CD4-positive, alpha-beta T cell treated with Interleukin-6 for 4 hours (primary cell): Measurements from ENCODE around the gene SPG11.
"Not testable (repeated sequence)": the region's sequence is repeated elsewhere in the genome, so short reads cannot be mapped to it uniquely, and the experiment has no call there.

Experiments used
- DNase-seq: peaks from one replicate; pipeline ENCODE4 v3.0.0-alpha.2; 2020; ENCODE audit warnings: mixed read lengths

The SPG11 gene

DNA sequence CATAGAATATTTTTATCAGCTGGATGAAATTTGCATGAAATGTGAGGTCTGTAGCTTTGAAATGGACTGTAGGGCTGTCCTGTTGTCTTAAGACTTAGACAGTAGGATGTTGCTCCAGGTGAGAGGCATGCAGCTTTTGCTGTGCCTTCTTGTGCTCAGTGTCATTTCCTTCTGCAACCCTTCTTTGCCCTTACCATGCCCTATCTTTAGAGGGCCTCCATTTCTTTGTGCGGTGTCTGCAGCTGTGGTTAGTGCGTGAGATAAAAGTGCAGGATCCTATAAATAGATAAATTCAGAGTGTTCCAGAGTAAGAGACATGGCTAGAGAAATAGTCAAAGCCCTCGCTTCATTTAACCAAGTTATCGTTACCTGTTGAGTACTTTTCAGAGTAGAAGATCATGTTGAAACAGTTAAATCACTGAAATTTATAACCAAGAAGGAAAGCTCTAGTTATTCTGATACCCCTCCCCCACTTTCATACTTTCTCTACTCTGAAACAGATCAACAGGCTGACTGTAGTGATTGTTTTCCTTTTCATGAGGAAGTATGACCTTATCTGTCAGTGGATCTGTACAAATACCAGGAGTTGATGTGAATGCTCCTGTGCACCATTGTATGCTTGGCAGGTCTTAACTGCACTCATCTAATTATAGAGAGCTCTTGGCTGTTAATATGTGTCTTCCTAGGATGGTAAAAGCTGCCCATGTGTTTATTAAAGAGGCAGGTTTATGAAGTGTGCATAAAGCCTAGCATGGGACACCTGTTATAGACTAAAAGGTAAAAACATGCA, 108.3 kb downstream of the SPG11 start:
- DNase-seq = peak; percentile 10

DNA sequence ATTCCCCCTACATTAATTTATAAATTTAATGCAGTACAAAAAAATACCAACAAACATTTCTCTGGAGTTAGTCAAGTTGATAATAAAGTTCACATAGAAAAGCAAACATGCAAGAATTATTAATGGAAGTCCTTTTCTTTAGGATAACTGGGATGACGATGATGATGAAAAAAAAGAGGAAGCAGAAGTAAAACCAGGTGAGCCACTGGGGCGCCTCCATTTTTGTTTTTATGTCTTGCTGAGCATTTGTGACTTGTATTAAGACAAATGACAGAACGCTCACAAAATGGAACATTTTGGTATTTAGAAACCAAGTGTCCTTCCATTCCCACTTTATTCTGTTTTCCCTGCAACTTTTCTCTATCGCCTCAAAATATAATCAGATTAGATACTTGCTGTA, 112.7 kb downstream of the SPG11 start:
- DNase-seq = no peak

DNA sequence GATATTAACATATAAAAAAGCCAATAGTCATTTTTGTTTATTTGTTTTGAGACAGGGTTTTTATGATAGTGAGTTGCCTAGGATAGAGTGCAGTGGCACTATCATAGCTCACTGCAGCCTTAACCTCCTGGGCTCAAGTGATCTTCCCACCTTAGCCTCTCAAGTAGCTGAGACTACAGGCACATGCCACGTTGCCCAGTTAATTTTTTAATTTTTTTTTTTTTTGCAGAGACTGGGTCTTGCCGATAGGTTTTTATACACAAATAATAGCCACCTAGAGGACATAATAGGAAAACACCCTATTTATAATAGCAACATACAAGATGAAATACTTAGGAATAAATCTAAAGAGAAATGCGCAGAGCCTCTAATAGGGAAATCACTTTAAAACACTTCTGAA, 113.2 kb downstream of the SPG11 start:
- DNase-seq = no peak

DNA sequence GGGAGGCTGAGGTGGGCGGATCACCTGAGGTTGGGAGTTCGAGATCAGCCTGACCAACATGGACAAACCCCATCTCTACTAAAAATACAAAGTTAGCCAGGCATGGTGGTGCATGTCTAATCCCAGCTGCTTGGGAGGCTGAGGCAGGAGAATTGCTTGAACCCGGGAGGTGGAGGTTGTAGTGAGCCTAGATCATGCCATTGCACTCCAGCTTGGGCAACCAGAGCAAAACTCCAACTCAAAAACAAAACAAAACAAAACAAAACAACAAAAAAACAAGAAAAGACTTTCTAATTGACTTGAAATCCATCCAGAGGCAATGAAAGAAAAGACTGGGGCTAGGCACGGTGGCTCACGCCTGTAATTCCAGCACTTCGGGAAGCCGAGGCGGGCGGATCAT, 114.3 kb downstream of the SPG11 start:
- DNase-seq = not testable (repeated sequence)

DNA sequence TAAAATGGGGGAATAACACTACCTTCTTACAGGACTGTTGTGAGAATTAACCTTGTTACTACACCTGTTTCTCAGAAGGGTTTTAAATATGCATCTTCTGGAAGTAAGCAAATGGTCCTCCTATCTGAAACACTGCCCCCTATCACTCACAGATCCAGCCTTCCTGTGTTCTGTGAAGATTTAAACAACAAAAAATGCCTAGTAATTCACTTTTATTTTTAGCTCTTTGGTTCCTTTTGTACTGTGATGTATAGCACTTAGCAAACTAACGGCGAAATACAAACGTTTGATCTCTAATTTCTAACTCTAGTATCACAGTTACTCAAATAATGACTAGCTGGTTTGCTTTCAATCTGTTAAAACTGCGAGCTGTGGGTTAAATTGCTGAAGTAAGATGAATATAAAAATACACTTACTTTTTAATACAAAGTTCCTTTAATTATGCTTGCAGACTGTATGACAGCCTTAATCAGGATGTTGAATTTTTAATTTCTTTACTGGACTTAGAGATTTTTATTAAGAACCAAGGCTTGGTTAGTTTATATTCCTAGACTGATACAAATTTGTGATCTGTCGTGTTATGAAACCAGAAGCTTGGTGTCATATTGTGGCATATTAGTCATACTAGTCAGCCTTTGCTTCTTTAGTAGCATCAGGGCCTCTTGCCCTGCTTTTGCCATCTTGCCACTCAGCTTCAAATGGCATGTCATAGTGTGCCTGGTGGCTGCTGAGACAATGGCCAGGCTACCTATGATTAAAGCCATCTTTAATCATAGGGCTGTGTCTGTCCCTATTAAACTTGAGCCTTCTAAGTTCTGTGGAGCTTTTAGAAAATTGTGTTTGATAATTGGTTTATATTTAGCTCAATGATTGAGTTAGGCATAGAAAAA, 117.3 kb downstream of the SPG11 start:
- peak; percentile 26 for DNase-seq

DNA sequence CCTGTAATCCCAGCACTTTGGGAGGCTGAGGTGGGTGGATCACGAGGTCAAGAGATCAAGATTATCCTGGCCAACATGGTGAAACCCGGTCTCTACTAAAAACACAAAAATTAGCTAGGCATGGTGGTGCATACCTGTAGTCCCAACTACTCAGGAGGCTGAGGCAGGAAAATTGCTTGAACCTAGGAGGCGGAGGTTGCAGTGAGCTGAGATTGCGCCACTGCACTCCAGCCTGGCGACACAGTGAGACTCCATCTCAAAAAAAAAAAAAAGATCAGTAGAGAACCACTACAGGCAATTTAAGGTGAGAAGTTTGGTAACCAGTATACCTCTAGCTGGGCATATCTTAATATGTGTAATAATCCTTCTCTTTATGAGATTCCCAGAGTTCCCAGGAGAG, 118.7 kb downstream of the SPG11 start:
- not testable (repeated sequence) for DNase-seq

DNA sequence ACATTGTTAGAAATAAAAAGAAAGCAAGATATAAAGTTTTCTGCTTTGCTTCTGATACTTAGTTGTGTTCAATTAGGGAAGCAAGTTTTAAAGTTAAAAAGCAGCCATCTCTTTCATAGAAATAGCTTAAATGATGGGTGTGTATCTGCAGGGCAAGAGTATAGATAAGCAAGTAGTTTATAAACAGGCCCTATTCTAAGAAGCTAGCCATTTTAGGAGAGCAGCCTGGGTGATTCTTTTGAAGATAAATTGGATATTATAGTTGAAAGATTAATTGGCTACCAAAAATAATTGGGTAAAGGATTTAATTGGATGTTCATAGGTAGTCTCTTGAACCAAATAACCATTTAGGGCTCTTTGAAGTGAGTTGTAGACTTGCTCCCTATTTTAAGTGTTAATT, 120.9 kb downstream of the SPG11 start:
- no peak for DNase-seq

DNA sequence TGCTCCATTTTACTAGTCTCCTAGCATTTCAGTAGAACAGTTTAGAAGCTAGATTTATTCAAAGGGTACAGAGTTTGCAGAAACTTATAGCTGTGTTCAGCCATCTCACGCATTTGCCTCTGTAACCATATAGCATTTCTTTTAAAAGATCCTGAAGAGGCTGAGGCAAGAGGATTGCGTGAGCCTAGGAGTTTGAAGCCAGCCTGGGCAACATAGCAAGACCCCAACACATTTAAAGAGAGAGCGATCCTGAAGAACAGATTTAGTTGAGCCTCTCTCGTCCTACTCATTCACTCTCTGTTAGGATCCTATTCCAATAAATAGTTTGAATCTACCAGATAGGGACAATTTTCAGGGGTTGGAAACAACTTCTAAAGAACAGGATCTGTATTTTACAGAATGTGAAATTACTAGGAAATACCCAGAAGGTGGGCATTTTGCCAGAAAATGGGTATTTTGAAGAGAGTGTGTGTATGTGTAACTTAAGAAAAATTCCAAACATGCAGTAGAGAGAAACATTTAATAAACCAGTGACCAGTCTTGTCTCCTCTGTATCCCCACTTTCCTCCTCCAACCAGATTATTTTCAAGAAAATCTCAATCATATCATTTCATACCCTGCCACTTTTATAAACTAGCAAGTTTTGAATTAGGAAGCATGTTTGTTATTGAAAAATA, 122.0 kb downstream of the SPG11 start:
- no peak for DNase-seq

DNA sequence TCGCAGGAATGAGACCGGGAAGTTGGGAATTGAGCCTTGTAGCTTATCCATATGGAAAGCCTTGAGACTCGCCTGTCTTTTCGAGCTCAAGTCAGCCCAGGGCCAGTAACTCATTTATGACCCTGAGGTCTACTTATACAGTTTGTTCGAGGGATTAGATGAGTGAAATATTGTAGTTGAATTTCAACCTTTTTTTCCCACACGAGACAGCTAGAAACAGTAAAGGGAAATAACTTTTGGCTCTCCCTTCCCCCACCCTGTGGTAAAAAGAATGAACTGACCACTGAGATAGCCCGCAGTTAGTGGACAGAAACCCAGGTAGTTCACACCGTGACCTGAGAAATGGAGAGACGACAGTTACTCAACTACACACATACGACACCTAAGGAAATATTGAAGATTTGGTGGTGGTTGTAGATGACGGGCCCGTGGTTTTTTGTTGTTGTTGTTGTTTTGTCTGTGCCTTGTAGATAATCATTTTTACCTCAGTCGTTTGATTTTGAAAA, 125.7 kb downstream of the SPG11 start:
- DNase-seq = peak; percentile 12

DNA sequence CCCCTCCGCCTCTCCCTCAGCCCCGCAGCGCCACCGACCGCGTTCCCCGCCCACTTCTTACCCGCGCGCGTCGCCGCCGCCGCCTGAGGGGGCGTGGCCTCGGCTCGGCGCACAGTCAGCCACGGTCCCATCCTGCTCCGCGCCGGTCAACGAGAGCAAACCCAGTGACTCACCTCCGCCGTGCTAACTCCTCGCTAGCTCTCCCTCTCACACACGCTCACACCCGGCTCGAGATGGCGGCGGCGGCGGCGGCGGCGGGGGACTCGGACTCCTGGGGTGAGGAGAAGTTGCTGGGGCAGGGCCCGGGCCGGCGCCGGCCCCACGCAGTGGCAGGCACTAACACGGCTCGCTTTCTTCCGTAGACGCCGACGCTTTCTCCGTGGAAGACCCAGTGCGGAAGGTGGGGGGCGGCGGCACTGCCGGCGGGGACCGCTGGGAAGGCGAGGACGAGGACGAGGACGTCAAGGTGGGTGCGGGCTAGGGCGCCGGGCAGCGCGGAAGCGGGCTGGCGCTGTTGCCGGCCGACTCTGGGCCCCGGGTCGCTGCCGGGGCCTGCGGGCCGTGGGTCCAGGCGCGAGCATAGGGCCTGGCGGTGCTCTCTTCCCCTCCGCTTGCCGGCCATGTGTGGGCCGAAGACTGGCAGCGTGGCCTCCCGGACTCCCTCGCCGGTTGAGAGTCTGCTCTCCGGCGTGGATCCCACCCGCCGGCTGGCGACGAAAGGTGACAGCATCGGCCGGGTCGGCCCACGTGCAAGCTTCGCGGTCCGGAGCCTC, 126.3 kb downstream of the SPG11 start, which contains the start of gene EIF3J:
EIF3J (plus strand) TSS at position 186 of the 773 bp plus-strand sequence; CDS start at position 234, 48 bp downstream.
- peak; percentile 96 for DNase-seq

DNA sequence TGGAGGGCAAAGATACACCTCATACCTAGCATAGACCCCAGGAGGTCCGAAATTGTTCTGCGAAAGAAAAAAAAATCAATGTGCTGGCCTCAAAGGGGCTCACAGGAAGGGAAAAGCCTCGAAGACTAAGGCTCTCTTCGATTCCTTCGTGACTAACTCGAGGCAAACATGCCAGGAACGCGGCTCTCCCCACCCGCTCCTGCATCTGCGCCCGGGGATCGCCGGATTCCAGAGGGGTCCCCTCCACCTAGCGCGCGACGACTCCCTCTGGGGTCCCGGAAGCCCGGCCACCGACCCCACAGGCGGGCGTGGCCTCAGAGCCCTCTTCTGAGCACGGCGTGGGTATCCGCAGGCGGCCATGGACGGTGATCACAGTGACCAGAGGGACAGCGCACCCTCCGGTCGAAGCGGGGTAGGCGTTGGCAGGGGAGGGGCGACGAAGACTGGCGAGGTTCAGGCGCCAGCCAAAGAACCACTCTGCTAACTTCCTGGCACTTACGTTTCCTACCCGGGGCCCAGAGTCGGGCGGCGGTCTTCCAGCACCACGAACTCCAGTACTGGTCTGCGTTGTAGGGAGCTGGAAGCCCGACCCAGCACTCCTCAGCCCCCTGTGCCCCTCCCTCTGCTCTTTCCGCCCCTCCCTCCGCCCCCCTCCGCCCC, 127.0 kb downstream of the SPG11 start:
- no peak for DNase-seq

DNA sequence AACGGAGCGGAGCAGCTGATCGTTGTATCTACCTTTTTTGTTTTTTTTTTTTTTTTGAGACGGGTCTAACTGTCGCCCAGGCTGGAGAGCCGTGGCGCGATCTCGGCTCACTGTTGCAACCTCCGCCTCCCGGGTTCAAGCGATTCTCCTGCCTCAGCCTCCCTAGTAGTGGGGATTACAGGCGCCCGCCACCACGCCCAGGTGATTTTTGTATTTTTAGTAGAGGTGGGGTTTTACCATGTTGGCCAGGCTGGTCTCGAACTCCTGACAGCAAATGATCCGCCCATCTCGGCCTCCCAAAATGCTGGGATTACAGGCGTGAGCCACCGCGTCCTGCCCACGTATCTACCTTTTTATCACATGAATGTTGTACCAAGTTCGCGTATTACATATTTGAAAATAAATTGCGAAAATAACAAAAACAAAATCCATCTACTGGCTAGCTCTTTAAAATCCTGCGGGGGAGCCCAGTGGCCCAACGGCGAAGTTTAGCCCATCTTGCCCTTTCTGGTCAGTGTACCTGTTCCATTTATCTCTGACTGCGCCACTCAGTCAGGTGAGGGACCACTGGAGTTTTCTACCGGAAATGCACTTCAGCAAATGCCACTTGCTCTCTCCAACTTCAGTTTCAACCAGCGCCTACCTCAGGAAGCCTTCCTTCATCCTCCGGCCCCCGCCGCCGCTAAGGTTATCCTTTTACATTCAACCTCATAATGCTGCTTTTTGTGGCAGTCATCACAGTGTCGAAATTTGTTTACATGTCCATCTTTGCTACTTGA, 127.8 kb downstream of the SPG11 start:
- peak; percentile 43 for DNase-seq

DNA sequence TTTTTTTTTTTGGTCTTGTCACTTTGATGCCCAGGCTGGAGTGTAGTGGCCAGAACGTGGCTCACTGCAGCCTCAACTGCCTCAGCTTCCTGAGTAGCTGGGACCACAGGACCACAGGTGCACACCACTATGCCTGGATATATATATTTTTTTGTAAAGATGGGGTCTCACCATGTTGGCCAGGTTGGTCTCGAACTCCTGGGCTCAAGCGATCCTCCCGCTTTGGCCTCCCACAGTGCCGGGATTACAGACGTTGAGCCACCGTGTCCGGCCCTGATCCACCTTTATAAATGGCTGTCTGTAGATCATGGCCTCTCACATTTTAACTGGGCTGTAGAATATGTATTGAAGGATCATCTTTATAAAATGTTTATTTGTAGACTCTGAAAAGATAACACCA, 128.4 kb downstream of the SPG11 start:
- no peak for DNase-seq

DNA sequence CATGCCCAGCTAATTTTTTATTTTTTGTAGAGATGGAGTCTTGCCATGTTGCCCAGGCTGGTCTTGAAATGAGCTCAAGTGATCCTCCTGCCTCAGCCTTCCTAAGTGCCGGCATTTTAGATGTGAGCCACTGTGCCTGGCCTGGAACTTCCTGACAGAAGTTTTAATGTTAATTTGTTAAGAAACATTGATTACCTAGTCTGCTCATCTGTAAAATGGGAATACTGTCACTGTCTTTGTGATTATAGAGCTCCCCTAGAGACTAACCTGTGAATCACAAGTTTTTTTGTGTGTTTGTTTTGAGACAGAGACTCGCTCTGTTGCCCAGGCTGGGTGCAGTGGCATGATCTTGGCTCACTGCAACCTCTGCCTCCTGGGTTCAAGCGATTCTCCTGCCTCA, 130.8 kb downstream of the SPG11 start:
- no peak for DNase-seq

DNA sequence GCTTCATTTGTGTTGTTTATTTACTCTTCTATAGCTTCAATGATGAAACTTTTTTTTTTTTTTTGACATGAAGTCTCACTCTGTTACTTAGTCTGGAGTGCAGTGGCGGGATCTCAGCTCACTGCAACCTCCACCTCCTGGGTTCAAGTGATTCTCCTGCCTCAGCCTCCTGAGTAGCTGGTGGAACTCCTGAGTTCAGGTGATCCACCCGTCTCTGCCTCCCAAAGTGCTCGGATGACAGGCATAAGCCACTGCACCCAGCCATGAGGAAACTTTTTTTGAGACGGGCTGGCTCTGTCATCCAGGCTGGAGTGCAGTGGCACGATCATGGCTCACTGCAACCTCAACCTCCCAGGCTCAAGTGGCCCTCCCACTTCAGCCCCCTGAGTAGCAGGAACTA, 131.2 kb downstream of the SPG11 start:
- DNase-seq = not testable (repeated sequence)

DNA sequence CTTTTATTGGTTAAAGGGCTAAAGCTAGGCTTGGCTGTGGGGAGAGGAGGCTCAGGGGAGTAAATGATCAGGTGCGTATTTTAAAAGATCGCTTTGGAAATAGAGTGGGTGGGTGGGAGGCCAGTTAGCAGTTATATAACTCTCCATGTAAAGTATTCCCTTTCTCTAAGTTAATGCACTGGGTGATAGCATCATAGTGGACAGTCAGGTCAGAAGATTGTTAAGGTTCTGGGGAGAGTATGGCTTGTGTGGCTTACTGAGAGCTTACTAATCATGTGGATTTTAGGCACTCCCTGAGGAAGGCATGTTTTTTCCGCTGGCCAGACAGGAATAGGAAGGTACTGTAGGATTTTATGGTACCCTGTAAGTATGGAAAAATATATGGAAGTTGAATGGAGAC, 132.8 kb downstream of the SPG11 start:
- DNase-seq = no peak

DNA sequence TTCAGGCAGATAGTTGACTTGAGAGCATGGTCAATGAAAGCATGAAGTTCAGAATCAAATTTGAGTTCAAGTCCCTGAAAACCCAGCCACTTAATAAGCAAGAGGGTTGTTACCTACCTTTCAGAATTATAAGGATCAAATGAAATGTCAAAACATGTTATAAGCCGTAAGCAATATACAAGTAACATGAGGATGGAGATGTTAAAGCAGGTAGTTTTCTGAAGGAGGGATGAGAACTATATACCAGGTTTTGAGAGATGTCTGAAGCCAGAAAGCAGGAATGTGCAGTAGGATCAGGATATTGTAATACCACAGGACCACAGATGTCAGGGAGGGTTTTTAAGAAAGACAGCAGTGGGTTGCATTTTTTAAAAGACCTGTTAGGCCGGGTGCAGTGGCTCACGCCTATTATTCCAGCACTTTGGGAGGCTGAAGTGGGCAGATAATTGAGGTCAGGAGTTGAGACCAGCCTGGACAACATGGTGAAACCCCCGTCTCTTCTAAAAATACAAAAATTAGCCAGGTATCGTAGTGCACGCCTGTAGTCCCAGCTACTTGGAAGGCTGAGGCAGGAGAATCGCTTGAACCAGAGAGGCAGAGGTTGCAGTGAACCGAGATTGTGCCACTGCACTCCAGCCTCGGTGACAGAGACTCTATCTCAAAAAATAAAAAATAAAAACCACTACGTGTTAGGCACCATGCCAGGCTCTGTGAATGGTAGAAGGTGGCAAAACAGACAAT, 133.4 kb downstream of the SPG11 start:
- DNase-seq = no peak

DNA sequence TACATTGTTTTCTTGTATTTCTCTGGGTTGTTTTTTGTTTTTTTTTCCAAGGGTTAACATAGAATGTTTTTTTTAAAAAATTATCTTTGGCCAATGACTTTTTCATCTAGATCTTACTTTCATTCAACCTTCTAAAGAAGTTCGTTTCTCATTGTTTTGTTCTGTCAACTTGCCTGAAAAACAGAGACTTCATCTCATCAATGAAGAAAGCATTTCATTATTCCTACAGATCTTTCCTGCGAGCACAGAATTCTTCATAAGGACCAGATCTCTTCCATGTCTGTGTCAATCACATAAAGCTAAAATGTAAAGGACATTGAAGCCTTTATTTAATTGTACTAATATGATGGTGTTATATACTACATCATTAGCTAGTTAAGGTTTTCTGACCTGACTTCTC, 136.2 kb downstream of the SPG11 start:
- DNase-seq = no peak

DNA sequence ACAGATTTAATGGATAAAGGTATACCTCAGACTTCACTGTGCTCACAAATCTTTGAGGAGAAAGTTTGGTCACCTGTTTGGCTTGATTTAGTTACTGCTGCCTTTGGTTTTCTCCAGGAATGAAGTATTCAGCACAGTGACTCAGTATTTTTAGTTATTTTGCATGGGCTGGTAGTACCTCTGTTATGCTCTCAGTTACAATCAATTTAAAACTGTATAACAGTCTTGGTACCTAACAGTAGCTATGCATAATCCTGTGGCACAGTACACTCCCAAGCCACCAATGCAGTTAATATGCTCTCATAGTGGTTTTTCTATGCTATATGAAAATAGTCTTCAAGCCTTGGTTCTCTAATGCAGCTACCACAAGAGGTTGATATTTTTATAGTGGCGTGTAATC, 138.4 kb downstream of the SPG11 start:
- DNase-seq = no peak

DNA sequence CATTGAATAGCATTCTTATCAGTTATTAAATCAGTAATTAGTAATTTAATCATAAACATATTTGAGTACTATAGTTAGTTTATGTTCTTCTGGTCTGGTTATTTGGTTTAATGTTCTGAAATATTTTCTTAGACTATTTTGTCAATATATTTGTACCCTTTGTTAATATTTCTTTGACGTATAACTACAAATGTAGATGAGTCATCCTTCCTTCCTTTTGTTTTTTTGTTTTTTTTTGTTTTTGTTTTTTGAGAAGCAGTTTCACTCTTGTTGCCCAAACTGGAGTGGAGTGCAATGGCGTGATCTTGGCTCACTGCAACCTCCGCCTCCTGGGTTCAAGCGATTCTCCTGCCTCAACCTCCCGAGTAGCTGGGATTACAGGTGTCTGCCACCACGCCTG, 143.9 kb downstream of the SPG11 start:
- DNase-seq = no peak
